Epithelial cell of proximal tubule (primary cell): ENCODE results near the gene SLC1A7. TPM values are rescaled to one million over a fixed set of nuclear protein-coding genes. Genes with fewer than 3 reads are reported as not detected.

Experiments used
- DNase-seq: peaks from one replicate; pipeline ENCODE4 v3.0.0-alpha.2; 2011; ENCODE audit warnings: low read depth
- H3K4me3 ChIP-seq: 2 replicates; pipeline ENCODE4 v1.5.1; 2011; ENCODE audit warnings: low read depth, mild to moderate bottlenecking, low read length
- CTCF ChIP-seq: conservative IDR thresholded peaks from 2 replicates; pipeline ENCODE4 v1.5.1; 2012; ENCODE audit warnings: low read depth, mild to moderate bottlenecking, low read length
- total RNA-seq: library from RNA; depleted of rRNA; stranded (reverse); fragments of >200 nt; gene quantifications from 2 replicates; pipeline ENCODE4 v1.2.3, GENCODE V29; 2015

SLC1A7 gene
- total RNA-seq, 1 donor from 2014 or later = not detected

- TF ChIP-seq CTCF = no peak
- DNase-seq = no peak
- no peak overlapping the region for H3K4me3 ChIP-seq
These were observed 20.2 kb upstream of the SLC1A7 start for GRCh38 chr1:53162621-53163020.

GRCh38 chr1:53160924-53161378 is 18.5 kb upstream of the SLC1A7 start:
- no peak for DNase-seq
- TF ChIP-seq CTCF = no peak
- no peak overlapping the region for H3K4me3 ChIP-seq

GRCh38 chr1:53158900-53159299 is 16.5 kb upstream of the SLC1A7 start:
- H3K4me3 ChIP-seq = no peak overlapping the region
- DNase-seq = no peak
- no peak for TF ChIP-seq CTCF

GRCh38 chr1:53156783-53157182 is 14.3 kb upstream of the SLC1A7 start:
- no peak for TF ChIP-seq CTCF
- no peak for DNase-seq
- H3K4me3 ChIP-seq = no peak overlapping the region

GRCh38 chr1:53155945-53156344 is 13.5 kb upstream of the SLC1A7 start:
- DNase-seq = no peak
- H3K4me3 ChIP-seq = no peak overlapping the region
- no peak for TF ChIP-seq CTCF

- no peak overlapping the region for H3K4me3 ChIP-seq
- DNase-seq = no peak
- peak; percentile 16 for TF ChIP-seq CTCF
These were observed 13.1 kb upstream of the SLC1A7 start for GRCh38 chr1:53155534-53155933.

- DNase-seq = no peak
- TF ChIP-seq CTCF = no peak
- no peak overlapping the region for H3K4me3 ChIP-seq
These were observed 12.5 kb upstream of the SLC1A7 start for GRCh38 chr1:53154859-53155438.
